Activated CD8-positive, alpha-beta memory T cell treated with anti-CD3 and anti-CD28 coated beads, Interleukin-2, amount 10 ng/mL, durations not matched to agents 7 days and 5 days (primary cell): ENCODE data around the gene TATDN2. TPM values are rescaled to one million over a fixed set of nuclear protein-coding genes. Genes with fewer than 3 reads are reported as not detected.
"Not testable (repeated sequence)": the region's sequence is repeated elsewhere in the genome, so short reads cannot be mapped to it uniquely, and the experiment has no call there.

Source experiments
- ATAC-seq: fragments of 150-1000 bp; cut with Tn5 transposase; one replicate; pipeline ENCODE4 v1.10.0; 2021; ENCODE audit warnings: moderate library complexity
- CTCF ChIA-PET: fragments of 350-600 bp; sonication (Branson Sonifier 250); formaldehyde crosslinking; loops from one replicate; lab custom pipeline; 2021; ENCODE audit warnings: antibody characterized with exemption; lab: Charles Lee
- DNase-seq: peaks from one replicate; pipeline ENCODE4 v3.0.0-alpha.2; 2020
- H3K27ac Mint-ChIP-seq: one replicate; pipeline ENCODE4 v1.8.0; 2021; ENCODE audit warnings: mild to moderate bottlenecking, mixed read lengths
- H3K27me3 Mint-ChIP-seq: one replicate; pipeline ENCODE4 v1.8.0; 2021; ENCODE audit warnings: mixed read lengths
- H3K36me3 Mint-ChIP-seq: one replicate; pipeline ENCODE4 v1.8.0; 2021; ENCODE audit warnings: mild to moderate bottlenecking, mixed read lengths
- H3K4me1 Mint-ChIP-seq: one replicate; pipeline ENCODE4 v1.8.0; 2021; ENCODE audit warnings: mixed read lengths
- H3K4me3 Mint-ChIP-seq: one replicate; pipeline ENCODE4 v1.8.0; 2021; ENCODE audit warnings: mild to moderate bottlenecking, moderate library complexity, mixed read lengths
- H3K9me3 Mint-ChIP-seq: one replicate; pipeline ENCODE4 v1.8.0; 2022; ENCODE audit warnings: low read depth, mixed read lengths
- total RNA-seq, 2 experiments: library from RNA; stranded (reverse); gene quantifications; one replicate each; pipeline ENCODE4 v1.2.3, GENCODE V29; 2021

TATDN2 gene
- total RNA-seq, 2 experiments from 2014 or later, result 60.2 to 67.1 TPM

DNA sequence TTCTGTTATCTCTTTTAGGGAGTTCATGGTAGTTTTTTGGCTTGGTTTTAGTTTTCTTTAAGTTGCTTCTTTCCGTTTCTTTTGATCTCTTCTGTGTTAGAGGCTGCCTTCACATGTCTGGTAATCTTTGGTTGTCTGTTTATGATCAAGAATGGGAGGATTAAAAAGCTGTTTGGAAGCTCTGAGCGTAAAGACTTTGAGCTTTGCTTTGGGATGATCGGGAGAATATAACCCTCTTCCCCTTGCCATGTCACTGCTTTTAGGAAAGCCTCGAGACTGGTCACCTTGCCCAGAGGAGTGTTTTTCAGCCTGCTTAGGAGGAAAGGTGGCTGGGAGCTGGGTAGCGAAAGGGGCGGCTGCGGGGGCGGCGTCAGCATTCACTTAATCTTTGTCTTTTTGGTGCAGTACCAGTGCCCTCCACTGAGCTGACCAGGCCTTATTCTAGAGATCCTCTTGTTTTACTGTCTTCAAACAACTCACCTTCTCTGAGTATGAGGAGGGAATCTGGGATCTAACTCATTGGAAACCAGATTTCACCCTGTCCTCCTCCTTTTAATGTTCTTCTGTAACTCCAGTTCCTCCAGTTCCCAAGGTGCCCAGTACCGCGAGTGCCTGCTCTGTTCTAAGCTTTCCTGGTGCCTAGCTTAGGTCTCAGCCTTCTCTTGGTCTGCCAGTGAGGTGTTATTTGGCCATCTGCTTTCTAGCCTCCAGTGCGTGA is 15.5 kb downstream of the TATDN2 start:
- H3K4me1 Mint-ChIP-seq, result peaks cover 65% of the 10 kb centered on the region
- ATAC-seq (peak; percentile 97), DNase-seq (peak; percentile 76)
- H3K27me3 Mint-ChIP-seq, result no peaks in the 10 kb centered on the region
- H3K36me3 Mint-ChIP-seq, result peaks cover 68% of the 10 kb centered on the region
- H3K4me3 Mint-ChIP-seq, result peak overlapping the region; percentile 54
- H3K9me3 Mint-ChIP-seq, result no peaks in the 10 kb centered on the region
- CTCF ChIA-PET, result interaction anchor here (0.6 to 4.1 kb wide), 35 partner anchors 9 to 435 kb away, joined by 3 to 20 read pairs (median 3); partner anchors contain the start of genes BRK1, IRAK2, SEC13 and TATDN2
- peak overlapping the region; percentile 65 for H3K27ac Mint-ChIP-seq

DNA sequence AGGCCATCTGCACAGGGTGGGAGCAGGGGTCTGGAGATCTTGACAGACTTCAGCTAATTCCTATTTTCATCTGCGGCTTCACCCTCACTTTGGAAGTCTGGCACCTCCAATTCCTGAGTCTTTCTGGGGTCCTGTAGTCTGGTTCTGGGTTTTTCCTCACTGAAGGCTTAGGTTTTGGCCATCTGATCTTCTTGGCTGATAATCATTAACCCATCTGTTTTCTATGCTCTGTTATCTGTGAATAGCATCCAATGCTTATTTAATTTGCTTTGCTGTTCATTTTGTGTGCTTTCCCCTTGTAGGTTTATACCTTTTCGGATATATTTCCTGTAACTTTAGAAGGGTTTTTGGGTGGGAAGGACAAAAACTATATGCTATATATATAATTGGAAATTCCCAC is 17.6 kb downstream of the TATDN2 start:
- DNase-seq (no peak), ATAC-seq (no peak)
- Mint-ChIP-seq H3K27me3 (no peaks in the 10 kb centered on the region), H3K4me1 (peaks cover 58% of the 10 kb centered on the region), H3K36me3 (peaks cover 65% of the 10 kb centered on the region), H3K27ac (no peak overlapping the region), H3K9me3 (no peaks in the 10 kb centered on the region), H3K4me3 (no peak overlapping the region)
- CTCF ChIA-PET, result interaction anchor here (1.4 to 1.6 kb wide), 2 partner anchors 10 to 119 kb away, joined by 3 read pairs; no protein-coding TSS in a partner anchor

GRCh38 chr3:10266936-10267335 is 18.7 kb downstream of the TATDN2 start:
- DNase-seq, H3K27ac Mint-ChIP-seq, H3K27me3 Mint-ChIP-seq, H3K9me3 Mint-ChIP-seq, ATAC-seq, CTCF ChIA-PET, H3K4me3 Mint-ChIP-seq: not testable (repeated sequence)
- peaks cover 50% of the 10 kb centered on the region for H3K4me1 Mint-ChIP-seq
- peaks cover 63% of the 10 kb centered on the region for H3K36me3 Mint-ChIP-seq

- ATAC-seq (no peak), DNase-seq (no peak)
- no peaks in the 10 kb centered on the region for H3K9me3 Mint-ChIP-seq
- CTCF ChIA-PET, result no interaction called here
- no peaks in the 10 kb centered on the region for H3K27me3 Mint-ChIP-seq
- no peak overlapping the region for H3K27ac Mint-ChIP-seq
- H3K4me1 Mint-ChIP-seq, result peaks cover 48% of the 10 kb centered on the region
- peaks cover 61% of the 10 kb centered on the region for H3K36me3 Mint-ChIP-seq
- no peak overlapping the region for H3K4me3 Mint-ChIP-seq
Observed at GRCh38 chr3:10268116-10268515, 19.9 kb downstream of the TATDN2 start.

DNA sequence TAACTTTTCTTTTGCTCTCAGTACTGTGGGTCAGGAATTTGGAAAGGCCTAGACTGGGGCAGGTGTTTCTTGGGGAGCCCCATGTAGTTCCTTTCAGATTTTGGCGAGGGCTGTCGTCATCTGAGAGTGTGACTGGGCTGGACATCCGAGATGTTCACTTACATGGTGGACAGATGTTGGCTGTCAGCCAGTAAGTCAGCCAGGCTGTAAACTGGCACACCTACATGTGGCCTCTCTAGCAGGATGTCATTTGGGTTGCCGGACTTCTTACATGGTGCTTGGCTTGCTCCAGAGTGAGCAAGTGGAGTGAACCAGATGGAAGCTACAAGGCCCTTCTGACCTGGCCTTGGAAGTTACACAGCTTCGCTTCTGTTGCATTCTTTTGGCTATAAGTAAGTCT is 20.7 kb downstream of the TATDN2 start:
- Mint-ChIP-seq H3K27me3 (no peaks in the 10 kb centered on the region), H3K27ac (no peak overlapping the region), H3K4me1 (peaks cover 47% of the 10 kb centered on the region), H3K9me3 (no peaks in the 10 kb centered on the region), H3K36me3 (peaks cover 58% of the 10 kb centered on the region), H3K4me3 (no peak overlapping the region)
- DNase-seq (no peak), ATAC-seq (no peak)
- CTCF ChIA-PET, result interaction anchor here (1.9 kb wide), 1 partner anchor 336 kb away, joined by 4 read pairs; the partner anchor contains the start of gene CRELD1

DNA sequence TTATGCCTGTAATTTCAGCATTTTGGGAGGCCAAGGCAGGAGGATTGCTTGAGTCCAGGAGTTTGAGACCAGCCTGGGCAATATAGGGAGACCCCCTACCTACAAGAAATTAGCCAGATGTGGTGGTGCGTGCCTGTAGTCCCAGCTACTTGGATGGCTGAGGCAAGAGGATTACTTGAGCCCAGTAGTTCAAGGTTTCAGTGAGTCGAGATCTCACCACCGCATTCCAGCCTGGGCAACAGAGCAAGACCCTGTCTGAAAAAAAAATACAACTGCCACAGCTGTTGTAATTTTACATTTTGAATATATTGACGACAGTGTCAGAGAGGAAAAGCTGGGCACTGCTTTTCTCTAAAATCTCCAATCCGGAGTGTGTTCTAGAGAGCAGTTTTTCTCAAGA is 21.2 kb downstream of the TATDN2 start:
- H3K36me3 Mint-ChIP-seq, result peaks cover 56% of the 10 kb centered on the region
- DNase-seq (no peak), ATAC-seq (no peak)
- no peak overlapping the region for H3K4me3 Mint-ChIP-seq
- H3K27ac Mint-ChIP-seq, result no peak overlapping the region
- H3K27me3 Mint-ChIP-seq, result no peaks in the 10 kb centered on the region
- CTCF ChIA-PET, result interaction anchor here (1.2 to 1.9 kb wide), 2 partner anchors 124 to 336 kb away, joined by 3 to 4 read pairs; partner anchors contain the start of gene CRELD1
- no peaks in the 10 kb centered on the region for H3K9me3 Mint-ChIP-seq
- peaks cover 47% of the 10 kb centered on the region for H3K4me1 Mint-ChIP-seq

DNA sequence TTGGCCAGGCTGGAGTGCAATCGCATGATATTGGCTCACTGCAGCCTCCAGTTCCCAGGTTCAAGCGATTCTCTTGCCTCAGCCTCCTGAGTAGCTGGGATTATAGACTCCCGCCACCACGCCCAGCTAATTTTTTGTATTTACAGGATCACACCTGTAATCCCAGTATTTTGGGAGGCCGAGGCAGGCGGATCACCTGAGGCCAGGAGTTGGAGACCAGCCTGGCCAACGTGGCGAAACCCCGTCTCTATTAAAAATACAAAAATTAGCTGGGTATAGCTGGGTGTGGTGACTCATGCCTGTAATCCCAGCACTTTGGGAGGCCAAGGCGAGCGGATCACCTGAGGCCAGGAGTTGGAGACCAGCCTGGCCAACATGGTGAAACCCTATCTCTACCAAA is 24.2 kb downstream of the TATDN2 start:
- ATAC-seq, H3K27me3 Mint-ChIP-seq, H3K9me3 Mint-ChIP-seq, H3K27ac Mint-ChIP-seq, DNase-seq, H3K4me3 Mint-ChIP-seq: not testable (repeated sequence)
- CTCF ChIA-PET, result interaction anchor here (1.3 to 1.8 kb wide), 3 partner anchors 9 to 50 kb away, joined by 3 to 8 read pairs (median 4); no protein-coding TSS in a partner anchor
- Mint-ChIP-seq H3K4me1 (peaks cover 38% of the 10 kb centered on the region), H3K36me3 (peaks cover 42% of the 10 kb centered on the region)

DNA sequence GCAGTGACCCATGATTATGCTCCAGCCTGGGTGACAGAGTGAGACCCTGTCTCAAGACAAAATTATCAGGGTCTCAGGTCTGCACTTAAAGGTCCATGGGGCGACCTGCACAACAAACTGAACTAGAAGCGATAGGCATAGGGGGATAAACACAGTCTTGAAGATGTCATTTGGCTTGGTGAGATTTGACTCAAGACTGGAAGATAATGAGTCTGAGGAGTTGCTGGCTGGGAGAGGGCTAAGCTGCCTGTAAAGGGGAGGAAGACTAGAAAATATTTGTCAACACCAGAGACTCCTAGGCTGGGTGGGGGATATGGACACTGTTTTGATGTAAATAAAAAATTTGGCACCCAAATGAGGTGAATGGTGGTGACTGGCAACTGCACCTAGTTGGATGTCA is 24.7 kb downstream of the TATDN2 start:
- Mint-ChIP-seq H3K9me3 (no peaks in the 10 kb centered on the region), H3K4me3 (no peak overlapping the region), H3K27ac (peak overlapping the region; percentile 13), H3K27me3 (no peaks in the 10 kb centered on the region), H3K4me1 (peaks cover 36% of the 10 kb centered on the region), H3K36me3 (peaks cover 41% of the 10 kb centered on the region)
- CTCF ChIA-PET, result interaction anchor here (1.5 kb wide), 1 partner anchor 9 kb away, joined by 8 read pairs; no protein-coding TSS in a partner anchor
- ATAC-seq, result no peak
- DNase-seq, result no peak

DNA sequence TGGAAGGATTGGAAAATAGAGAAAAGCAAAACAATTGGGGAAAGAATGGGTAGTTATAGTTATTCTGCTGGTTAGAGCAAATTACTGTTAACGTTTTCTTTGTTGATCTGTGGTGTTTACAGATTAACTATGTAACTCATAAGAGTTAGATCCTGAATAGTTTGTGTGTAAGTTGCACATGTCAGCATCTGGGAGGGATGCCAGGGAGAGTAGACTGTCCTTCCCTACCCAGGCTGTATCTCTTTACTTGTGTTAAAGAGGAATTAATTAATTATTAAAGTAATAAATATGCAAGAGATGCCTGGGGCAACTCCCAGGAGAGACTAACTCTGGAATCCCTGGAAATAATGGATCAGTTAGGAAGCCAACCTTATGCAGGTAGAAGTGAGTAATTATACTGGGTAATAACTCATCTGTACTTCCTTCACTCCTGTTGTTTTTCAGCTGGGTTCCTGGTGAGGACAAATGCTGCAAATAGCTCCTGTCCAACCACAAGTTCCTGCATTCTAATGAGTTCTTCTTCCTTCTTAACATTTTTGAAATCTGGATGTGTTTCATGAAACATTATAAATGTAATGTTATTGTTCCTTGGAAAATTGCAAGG is 25.5 kb downstream of the TATDN2 start:
- Mint-ChIP-seq H3K27ac (no peak overlapping the region), H3K4me3 (no peak overlapping the region), H3K36me3 (peaks cover 37% of the 10 kb centered on the region), H3K27me3 (no peaks in the 10 kb centered on the region), H3K9me3 (no peaks in the 10 kb centered on the region), H3K4me1 (peaks cover 35% of the 10 kb centered on the region)
- no peak for DNase-seq
- ATAC-seq, result no peak
- CTCF ChIA-PET, result no interaction called here

DNA sequence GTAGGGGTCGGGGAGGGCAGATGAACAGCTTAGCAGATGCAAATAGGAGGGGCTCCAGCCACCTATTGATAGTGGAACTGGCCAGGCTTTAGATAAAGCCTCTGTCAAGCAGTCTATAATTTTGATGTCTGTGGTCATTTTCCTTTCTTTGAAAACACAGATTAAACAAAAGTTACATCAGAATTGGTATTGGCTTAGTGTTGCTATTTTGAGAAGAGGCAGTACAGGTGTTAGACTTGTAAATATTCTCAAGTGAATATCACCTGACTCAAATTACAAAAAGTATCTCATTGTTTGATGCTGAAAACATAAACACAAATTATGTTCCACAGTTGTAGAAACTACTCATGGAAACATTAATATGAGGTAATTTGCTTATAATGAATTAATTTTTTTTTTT is 26.3 kb downstream of the TATDN2 start:
- Mint-ChIP-seq H3K27me3 (no peaks in the 10 kb centered on the region), H3K36me3 (peaks cover 40% of the 10 kb centered on the region), H3K4me3 (no peak overlapping the region), H3K4me1 (peaks cover 31% of the 10 kb centered on the region), H3K9me3 (no peaks in the 10 kb centered on the region), H3K27ac (no peak overlapping the region)
- ATAC-seq (no peak), DNase-seq (no peak)
- CTCF ChIA-PET, result no interaction called here

- H3K36me3 Mint-ChIP-seq, result peaks cover 30% of the 10 kb centered on the region
- no peak overlapping the region for H3K4me3 Mint-ChIP-seq
- no peaks in the 10 kb centered on the region for H3K9me3 Mint-ChIP-seq
- ATAC-seq (no peak), DNase-seq (no peak)
- H3K27me3 Mint-ChIP-seq, result no peaks in the 10 kb centered on the region
- peaks cover 30% of the 10 kb centered on the region for H3K4me1 Mint-ChIP-seq
- CTCF ChIA-PET, result interaction anchor here (1.0 to 1.7 kb wide), 3 partner anchors 11 to 149 kb away, joined by 3 to 6 read pairs (median 4); no protein-coding TSS in a partner anchor
- peak overlapping the region; percentile 1 for H3K27ac Mint-ChIP-seq
Observed at GRCh38 chr3:10277115-10277625, 28.9 kb downstream of the TATDN2 start.

DNA sequence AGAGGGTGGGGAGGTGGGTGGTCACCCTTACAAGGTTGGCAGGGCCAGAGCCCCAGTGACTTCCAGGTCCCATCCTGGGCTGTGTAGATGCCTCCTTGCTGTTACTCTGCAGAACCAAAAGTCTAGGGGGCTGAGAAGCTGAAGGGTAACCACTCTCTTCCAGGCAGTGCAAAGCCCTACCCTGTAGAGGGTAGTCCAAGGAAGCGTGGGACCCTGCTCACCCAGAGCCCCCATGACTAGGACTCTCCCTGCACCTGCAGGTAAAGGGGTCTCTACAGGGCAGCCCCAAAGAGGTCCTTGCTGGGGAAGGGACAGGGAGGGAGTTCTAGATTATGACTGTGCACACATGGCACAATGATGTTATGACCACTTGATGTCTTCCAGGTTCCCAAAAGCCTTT is 30.2 kb downstream of the TATDN2 start:
- H3K4me1 Mint-ChIP-seq, result peaks cover 30% of the 10 kb centered on the region
- no peak for ATAC-seq

DNA sequence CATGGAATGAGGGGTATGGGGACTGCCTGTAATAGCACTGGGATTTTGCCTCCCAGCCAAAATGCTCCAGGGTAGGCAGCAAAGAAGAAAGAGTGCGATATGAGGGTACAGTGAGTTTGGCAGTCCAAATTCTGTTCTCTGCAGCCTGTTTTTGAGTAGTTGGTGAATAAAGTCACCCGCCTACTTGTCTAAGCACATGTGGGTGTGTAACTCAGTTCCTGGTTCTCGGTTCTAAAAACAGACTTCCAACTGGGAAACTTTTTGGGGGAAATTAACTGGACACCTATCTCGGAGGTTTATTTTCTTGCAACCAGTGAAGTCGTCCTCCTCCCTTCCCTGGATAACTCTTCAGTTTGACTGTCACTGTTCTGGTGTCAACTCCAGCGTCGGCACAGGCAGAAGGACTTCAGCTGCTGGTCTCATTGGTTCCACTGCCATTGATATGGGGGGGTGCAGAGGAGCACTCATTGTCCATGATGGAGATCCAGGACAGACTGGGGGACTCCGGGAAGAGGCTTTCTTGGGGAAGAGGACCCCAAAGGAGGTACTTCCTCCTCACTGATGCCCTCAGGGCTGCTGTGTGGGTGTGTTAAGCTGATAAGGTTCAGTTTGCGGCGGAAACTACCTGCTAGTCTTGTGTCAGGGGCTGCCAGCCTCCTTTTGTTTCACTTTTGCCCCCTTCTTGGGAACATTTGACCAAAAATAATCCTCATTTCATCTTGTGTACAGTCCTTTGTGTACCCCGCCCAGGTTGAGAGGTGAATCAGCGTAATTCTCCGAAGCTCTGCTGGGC is 31.3 kb downstream of the TATDN2 start:
- Mint-ChIP-seq H3K4me3 (no peak overlapping the region), H3K4me1 (peaks cover 32% of the 10 kb centered on the region), H3K9me3 (no peaks in the 10 kb centered on the region), H3K27ac (no peak overlapping the region), H3K27me3 (no peaks in the 10 kb centered on the region), H3K36me3 (peaks cover 30% of the 10 kb centered on the region)
- DNase-seq, result no peak
- CTCF ChIA-PET, result interaction anchor here (1.1 kb wide), 1 partner anchor 16 kb away, joined by 3 read pairs; no protein-coding TSS in a partner anchor
- no peak for ATAC-seq

More for the DNA sequence above, 30.2 kb downstream of the TATDN2 start:
- CTCF ChIA-PET, result no interaction called here
- H3K9me3 Mint-ChIP-seq, result no peaks in the 10 kb centered on the region
- H3K27ac Mint-ChIP-seq, result no peak overlapping the region
- no peak overlapping the region for H3K4me3 Mint-ChIP-seq
- H3K36me3 Mint-ChIP-seq, result peaks cover 31% of the 10 kb centered on the region
- no peak for DNase-seq
- no peaks in the 10 kb centered on the region for H3K27me3 Mint-ChIP-seq
